H54 (cell line): ENCODE measurements around the gene MACROD1.

ENCODE experiments used
- DNase-seq: peaks from one replicate; pipeline ENCODE4 v3.0.0; 2011; ENCODE audit warnings: low spot score, mixed read lengths; ENCODE audit not compliant: insufficient read length
- FAIRE-seq: peaks from 3 replicates; lab custom pipeline; 2011; peaks lifted over from hg19 to GRCh38; lab: Jason Lieb, UNC
- POLR2A ChIP-seq: IDR thresholded peaks from 2 replicates; pipeline ENCODE4 v1.6.1; 2011; ENCODE audit warnings: low read depth, mild to moderate bottlenecking, low read length

Gene MACROD1

GRCh38 chr11:64074239-64074638 lies 91.7 kb downstream of the MACROD1 start:
- FAIRE-seq: no peak
- TF ChIP-seq POLR2A: no peak
- peak; percentile 63 for DNase-seq

DNA sequence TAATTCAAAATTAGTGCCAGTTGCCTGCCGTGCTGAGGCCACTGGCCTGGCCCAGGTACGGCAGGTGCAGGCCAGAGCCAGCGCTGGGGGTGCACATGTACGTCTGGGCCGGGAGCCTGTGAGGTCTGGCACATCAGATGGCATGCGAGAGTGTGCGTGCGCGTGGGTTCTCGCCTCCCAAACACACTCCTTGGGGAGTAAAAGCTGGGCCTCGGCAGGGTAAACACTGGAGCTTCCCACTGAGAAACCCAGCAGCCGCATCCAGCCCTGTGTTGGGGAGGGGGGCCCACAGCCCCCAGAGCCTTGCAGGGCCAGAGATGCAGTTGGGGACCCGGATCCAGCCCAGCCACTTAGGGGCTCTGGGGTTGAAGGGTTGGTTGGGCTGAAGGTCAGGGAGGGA lies 92.4 kb downstream of the MACROD1 start:
- TF ChIP-seq POLR2A: no peak
- no peak for DNase-seq
- no peak for FAIRE-seq

DNA sequence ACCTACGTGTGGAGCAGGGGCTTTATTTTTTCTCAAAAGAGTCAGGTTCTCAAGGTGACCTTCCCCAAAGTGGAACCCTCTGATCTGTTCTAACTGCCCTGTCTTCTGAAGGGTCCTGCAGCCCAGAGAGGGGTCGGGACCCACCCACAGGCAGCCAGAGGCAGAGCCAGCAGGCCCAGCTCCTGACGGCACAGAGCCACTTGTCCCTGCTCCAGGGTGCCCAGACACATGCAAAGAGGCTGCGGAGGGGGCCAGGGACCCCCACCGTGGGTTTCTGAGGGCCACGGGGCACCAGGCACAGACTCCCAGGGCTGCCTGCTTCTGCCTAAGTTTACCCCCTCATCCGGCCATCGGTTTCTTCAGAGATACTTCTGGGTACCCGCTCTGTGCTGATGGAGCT lies 93.0 kb downstream of the MACROD1 start:
- no peak for FAIRE-seq

DNA sequence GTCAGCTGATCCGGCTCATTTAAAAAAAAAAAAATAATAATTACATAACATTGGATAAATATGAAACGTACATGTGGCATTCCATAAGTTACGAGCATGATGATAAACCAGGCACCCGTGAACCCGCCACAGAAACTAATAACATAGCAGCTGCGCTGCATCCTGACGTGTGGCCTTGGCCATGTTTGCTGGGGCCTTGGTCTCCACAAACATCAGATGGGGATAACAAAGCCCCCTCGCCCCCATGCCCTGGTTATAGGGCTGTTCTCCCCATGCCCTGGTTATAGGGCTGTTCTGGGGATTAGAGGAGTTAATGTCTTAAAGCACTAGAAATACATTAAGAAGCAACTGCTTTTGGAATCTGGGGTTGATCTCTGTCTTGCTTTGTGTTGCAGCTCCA lies 93.5 kb downstream of the MACROD1 start:
- no peak for DNase-seq
- no peak for TF ChIP-seq POLR2A
- no peak for FAIRE-seq

More for the DNA sequence above, 93.0 kb downstream of the MACROD1 start:
- TF ChIP-seq POLR2A: no peak
- no peak for DNase-seq

DNA sequence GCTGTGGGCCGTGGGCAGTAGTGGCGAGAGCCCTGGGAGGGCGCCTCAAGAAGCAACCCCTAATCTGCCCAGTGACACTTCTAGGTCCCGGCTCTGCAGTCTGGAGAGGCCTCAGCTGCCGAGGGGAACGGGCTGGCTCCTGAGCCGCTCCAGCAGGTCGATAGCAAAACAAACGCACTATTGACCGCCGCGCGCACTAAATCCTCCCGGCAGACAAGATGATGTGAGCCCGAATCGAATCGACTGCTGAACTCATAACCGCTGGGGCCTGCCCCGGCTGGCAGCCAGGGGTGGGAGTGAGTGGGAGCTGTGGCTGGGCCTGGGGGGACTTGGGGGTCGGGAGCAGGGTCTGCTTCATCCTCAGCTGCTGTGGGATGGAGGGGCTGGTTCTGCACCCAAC lies 94.1 kb downstream of the MACROD1 start:
- no peak for DNase-seq
- FAIRE-seq: no peak
- TF ChIP-seq POLR2A: no peak

- DNase-seq: no peak
- FAIRE-seq: no peak
Observed at GRCh38 chr11:64070314-64070681, 95.6 kb downstream of the MACROD1 start.

DNA sequence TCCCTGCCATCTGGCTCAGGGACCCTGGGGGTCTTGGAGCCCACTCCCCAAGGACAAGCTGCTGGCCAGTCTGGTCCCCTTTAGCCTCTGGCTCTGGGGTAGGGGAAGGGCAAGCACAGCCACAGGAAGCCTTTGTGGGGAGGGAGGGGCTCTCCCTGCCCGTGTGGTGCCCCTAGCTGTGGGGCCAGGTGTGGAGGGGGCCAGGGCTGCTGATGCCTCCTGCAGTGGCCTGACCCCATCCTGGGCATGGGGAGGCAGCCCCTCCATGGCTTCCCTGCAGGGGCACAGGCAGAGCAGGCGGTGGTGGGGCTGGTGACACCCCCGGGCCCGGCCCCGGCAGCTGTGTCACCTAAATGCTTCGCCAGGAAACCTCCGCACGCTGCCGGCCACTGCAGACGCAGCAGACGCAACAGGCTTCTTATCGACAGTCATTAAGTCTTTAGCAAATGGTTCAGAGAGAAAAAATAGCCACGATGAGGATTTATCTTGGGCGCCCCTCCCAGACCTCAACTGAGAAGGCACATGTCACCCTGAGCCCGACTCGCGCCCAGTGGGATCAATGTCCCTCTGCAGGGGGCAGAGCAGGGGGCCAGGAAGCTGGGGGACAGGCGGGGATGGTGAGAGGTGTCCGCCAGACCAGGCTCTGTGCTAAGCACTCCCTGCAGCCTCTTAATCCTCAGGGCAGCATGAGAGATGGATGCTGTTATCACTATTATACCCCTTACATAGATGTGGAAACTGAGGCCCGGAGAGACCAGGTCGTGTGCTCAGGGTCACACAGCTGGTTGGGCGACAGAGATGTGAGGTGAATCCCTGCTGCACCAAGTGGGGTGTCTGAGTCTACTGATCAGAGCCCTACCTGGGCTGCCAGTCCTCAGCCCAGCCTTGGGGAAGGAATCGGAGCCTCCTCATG lies 96.3 kb downstream of the MACROD1 start:
- FAIRE-seq (no peak), DNase-seq (no peak)
- no peak for TF ChIP-seq POLR2A

More at GRCh38 chr11:64070314-64070681, 95.6 kb downstream of the MACROD1 start:
- TF ChIP-seq POLR2A: no peak

DNA sequence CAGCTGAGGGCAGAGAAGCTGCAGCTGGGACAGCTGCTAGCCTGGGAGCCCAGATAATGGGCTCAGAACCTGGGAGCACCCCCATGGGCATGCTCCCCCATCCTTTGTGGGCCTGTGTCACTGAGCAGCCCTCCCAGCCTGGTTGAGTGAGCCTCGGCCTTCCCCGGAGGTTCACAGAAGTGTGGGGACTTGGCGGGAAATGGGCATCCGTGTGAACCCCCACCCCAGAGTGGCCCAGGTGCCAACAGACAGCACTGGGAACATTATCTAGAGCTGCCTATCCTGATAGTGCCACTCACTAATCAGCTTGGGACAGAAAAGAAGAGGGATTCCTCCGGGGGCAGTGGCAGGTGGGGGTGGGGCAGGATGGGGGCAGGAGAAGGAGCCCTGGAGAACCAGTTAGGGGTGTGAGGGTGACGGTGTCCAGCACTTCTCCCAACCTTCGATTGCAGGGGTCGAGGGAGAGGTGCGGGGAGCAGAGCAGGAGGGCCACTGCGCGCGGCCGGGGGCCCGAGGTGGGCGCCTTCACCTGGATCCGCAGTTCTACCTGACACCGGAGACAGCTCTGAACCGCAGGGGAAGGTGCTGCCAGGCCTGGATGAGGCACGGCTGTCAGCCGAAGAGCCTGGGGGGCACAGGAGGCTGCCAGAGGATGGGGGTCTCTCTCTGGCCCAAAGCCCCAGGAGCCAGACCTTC lies 97.1 kb downstream of the MACROD1 start:
- no peak for DNase-seq
- TF ChIP-seq POLR2A: no peak
- FAIRE-seq: no peak

DNA sequence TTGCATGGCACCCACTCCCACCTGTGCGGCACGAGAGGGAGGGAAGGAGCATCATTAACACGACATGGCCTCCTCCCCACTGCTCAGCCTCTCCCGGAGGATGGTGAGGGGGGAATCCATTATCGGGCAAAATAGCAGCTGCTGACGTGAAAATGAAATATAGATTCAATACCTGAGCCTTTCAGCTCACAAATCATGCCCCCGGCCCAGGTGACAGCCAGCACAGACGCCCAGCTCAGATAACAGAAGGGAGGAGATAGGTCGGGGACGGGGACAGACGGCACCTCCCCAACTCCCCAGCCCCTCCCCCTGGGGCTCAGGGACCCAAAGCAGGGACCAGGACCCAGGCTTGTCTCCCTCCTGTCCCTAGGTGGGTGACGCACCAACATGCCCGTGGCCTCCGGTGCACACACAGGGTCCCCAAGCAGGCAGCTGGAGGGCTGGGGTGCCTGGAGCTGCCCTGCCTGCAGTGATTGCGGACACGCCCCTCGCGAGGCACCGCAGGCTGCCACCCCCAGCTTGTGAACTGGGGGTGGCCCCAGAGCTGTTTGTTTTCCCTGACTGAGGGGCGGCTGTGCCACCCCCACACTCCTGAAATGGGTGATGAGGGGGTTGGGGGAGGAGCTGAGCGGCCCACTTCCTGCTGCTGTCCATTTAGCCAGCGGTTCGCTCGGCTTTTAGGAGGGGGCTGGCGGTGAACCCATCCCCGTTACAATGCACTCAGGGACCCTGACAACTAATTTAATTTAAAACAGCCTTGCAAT lies 98.5 kb downstream of the MACROD1 start:
- FAIRE-seq: no peak
- no peak for TF ChIP-seq POLR2A

GRCh38 chr11:64065712-64066111 lies 100.2 kb downstream of the MACROD1 start:
- FAIRE-seq (no peak), DNase-seq (no peak)
- TF ChIP-seq POLR2A: no peak

More for the DNA sequence above, 98.5 kb downstream of the MACROD1 start:
- no peak for DNase-seq

DNA sequence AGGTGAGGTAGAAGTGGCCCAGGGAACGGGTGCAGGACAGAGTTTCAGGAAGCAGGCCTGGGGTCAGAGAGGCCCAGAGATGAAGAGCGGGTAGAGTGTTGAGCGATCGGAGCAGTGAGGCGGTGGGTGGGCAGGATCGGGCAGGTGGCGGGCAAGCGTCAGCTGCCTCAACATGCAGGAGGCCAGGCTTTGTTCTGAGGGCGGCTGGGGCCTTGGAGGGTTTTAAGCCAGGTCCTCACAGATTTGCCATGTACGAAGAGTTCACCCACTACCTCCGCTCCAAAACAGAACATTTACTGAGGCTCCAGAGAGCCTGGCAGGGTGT lies 100.8 kb downstream of the MACROD1 start:
- FAIRE-seq (no peak), DNase-seq (no peak)
- no peak for TF ChIP-seq POLR2A

GRCh38 chr11:64064374-64065140 lies 101.4 kb downstream of the MACROD1 start:
- no peak for TF ChIP-seq POLR2A
- no peak for DNase-seq
- no peak for FAIRE-seq

DNA sequence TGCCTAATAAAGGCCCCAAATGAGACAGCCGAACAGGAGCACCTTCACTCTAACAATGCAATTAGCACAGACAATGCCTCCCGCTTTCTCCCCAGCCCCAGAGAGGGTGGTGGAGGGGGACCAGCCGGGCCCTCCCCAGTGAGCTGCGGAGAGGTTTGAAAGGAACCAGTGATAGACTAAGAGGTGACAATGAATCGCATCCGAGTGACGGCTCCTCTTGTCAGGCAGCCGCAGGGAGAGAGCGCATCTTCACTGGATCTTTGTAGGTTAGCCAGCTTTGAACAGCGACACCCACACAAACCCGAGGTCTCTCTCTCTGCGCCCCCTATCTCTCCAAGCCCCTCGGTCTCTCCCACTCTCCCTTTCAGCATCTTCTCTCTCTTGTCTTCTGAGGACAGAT lies 102.1 kb downstream of the MACROD1 start:
- DNase-seq (no peak), FAIRE-seq (no peak)
- TF ChIP-seq POLR2A: no peak
